ENCODE data around the gene WDR91.

WDR91 gene

GRCh38 chr7:135192914-135193536 lies 18.3 kb downstream of the WDR91 start:
- Histone ChIP-seq H3K4me2 (ENCODE audit: insufficient read depth, low read length) (no peak overlapping the region), H2AFZ (ENCODE audit: low read depth, low read length) (no peak overlapping the region), H3K4me3 (ENCODE audit: low read depth in 1 of 2, low read length in 2 of 2) (no peak overlapping the region), H3K9ac (ENCODE audit: low read depth, low read length) (no peak overlapping the region), H3K4me1 (ENCODE audit: insufficient read depth, low read length) (no peaks in the 10 kb centered on the region), H3K79me2 (ENCODE audit: insufficient read depth, low read length) (no peaks in the 10 kb centered on the region), H3K9me3 (ENCODE audit: insufficient read depth, low read length, severe bottlenecking) (no peaks in the 10 kb centered on the region), H3K36me3 (ENCODE audit: insufficient read depth, low read length) (peaks cover 50% of the 10 kb centered on the region), H4K20me1 (ENCODE audit: insufficient read depth, low read length) (no peaks in the 10 kb centered on the region), H3K27ac (ENCODE audit: low read length) (no peak overlapping the region), H3K27me3 (ENCODE audit: insufficient read depth, low read length, poor library complexity) (no peaks in the 10 kb centered on the region)
- ATAC-seq (ENCODE audit: insufficient read depth, low read depth) (no peak), DNase-seq (no peak)
- TF ChIP-seq CTCF (IDR thresholded peaks at IDR 0.05; ENCODE audit: borderline replicate concordance, extremely low read depth, low read length, poor library complexity, severe bottlenecking) (no peak), EZH2 (IDR thresholded peaks at IDR 0.05; ENCODE audit: borderline replicate concordance, low read depth, low read length, severe bottlenecking) (no peak)

- Histone ChIP-seq H2AFZ (ENCODE audit: low read depth, low read length) (no peak overlapping the region), H3K27me3 (ENCODE audit: insufficient read depth, low read length, poor library complexity) (no peaks in the 10 kb centered on the region), H3K4me1 (ENCODE audit: insufficient read depth, low read length) (no peaks in the 10 kb centered on the region), H3K79me2 (ENCODE audit: insufficient read depth, low read length) (no peaks in the 10 kb centered on the region), H3K4me3 (ENCODE audit: low read depth in 1 of 2, low read length in 2 of 2) (no peak overlapping the region), H3K9me3 (ENCODE audit: insufficient read depth, low read length, severe bottlenecking) (no peaks in the 10 kb centered on the region), H3K36me3 (ENCODE audit: insufficient read depth, low read length) (peaks cover 56% of the 10 kb centered on the region), H4K20me1 (ENCODE audit: insufficient read depth, low read length) (no peaks in the 10 kb centered on the region), H3K9ac (ENCODE audit: low read depth, low read length) (no peak overlapping the region), H3K4me2 (ENCODE audit: insufficient read depth, low read length) (no peak overlapping the region), H3K27ac (ENCODE audit: low read length) (no peak overlapping the region)
- ATAC-seq (ENCODE audit: insufficient read depth, low read depth) (no peak), DNase-seq (no peak)
- TF ChIP-seq CTCF (IDR thresholded peaks at IDR 0.05; ENCODE audit: borderline replicate concordance, extremely low read depth, low read length, poor library complexity, severe bottlenecking): no peak
Observed at GRCh38 chr7:135190703-135191102, 20.6 kb downstream of the WDR91 start.

- DNase-seq (no peak), ATAC-seq (ENCODE audit: insufficient read depth, low read depth) (no peak)
- no peaks in the 10 kb centered on the region for H3K9me3 ChIP-seq (ENCODE audit: insufficient read depth, low read length, severe bottlenecking)
- H3K4me1 ChIP-seq (ENCODE audit: insufficient read depth, low read length): no peaks in the 10 kb centered on the region
- no peak overlapping the region for H3K9ac ChIP-seq (ENCODE audit: low read depth, low read length)
- H3K4me2 ChIP-seq (ENCODE audit: insufficient read depth, low read length): no peak overlapping the region
- TF ChIP-seq CTCF (IDR thresholded peaks at IDR 0.05; ENCODE audit: borderline replicate concordance, extremely low read depth, low read length, poor library complexity, severe bottlenecking): no peak
- no peak for TF ChIP-seq EZH2 (IDR thresholded peaks at IDR 0.05; ENCODE audit: borderline replicate concordance, low read depth, low read length, severe bottlenecking)
- H4K20me1 ChIP-seq (ENCODE audit: insufficient read depth, low read length): no peaks in the 10 kb centered on the region
- H3K4me3 ChIP-seq (ENCODE audit: low read depth in 1 of 2, low read length in 2 of 2): no peak overlapping the region
- H3K27ac ChIP-seq (ENCODE audit: low read length): no peak overlapping the region
- H3K36me3 ChIP-seq (ENCODE audit: insufficient read depth, low read length): peaks cover 62% of the 10 kb centered on the region
- no peak overlapping the region for H2AFZ ChIP-seq (ENCODE audit: low read depth, low read length)
- no peaks in the 10 kb centered on the region for H3K79me2 ChIP-seq (ENCODE audit: insufficient read depth, low read length)
- H3K27me3 ChIP-seq (ENCODE audit: insufficient read depth, low read length, poor library complexity): no peaks in the 10 kb centered on the region
Observed at GRCh38 chr7:135189961-135190360, 21.4 kb downstream of the WDR91 start.
